ENCODE results near the gene C6. TPM values are rescaled to one million over a fixed set of nuclear protein-coding genes. Genes with fewer than 3 reads are reported as not detected.
"Not testable (repeated sequence)": the region's sequence is repeated elsewhere in the genome, so short reads cannot be mapped to it uniquely, and the experiment has no call there.

Gene C6
- total RNA-seq, 2 donors from 2014 or later, result 40.7 to 50.8 TPM

DNA sequence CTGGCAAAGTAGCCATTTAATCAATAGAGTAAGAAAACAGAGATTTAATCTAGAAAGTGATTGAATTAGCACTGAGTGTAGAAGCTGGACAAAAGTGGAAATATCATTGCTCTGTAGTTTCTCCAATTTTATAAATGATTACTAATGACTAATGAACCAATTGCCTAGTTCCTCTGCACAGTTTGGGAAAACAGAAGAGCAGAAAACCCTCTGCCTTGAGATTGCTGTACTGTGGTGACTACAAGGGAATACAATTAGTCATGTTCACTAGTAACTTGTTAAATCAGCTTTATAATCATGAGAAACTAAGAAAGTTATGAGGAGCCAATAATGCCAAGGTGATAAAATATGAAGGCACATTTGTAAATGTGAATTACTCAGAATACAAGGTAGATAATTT, 21.1 kb upstream of the C6 start:
- ATAC-seq (no peak), DNase-seq (no peak)
- Histone ChIP-seq H3K9me3 (no peaks in the 10 kb centered on the region), H3K36me3 (replicated peaks in 1 of 2; ENCODE audit: insufficient read depth in 1 of 2, low read depth in 2 of 2) (no peaks in the 10 kb centered on the region), H3K4me1 (no peaks in the 10 kb centered on the region), H3K4me3 (no peak overlapping the region), H3K27ac (no peak overlapping the region), H3K27me3 (no peaks in the 10 kb centered on the region)
- intact Hi-C loops (cut with DNase I), result no loop called here
- no peak for TF ChIP-seq POLR2A (IDR thresholded peaks at IDR 0.05)
- TF ChIP-seq CTCF (IDR thresholded peaks at IDR 0.05), result no peak

- intact Hi-C loops (cut with DNase I), result no loop called here
- Histone ChIP-seq H3K27ac (no peak overlapping the region), H3K36me3 (replicated peaks in 1 of 2; ENCODE audit: insufficient read depth in 1 of 2, low read depth in 2 of 2) (no peaks in the 10 kb centered on the region), H3K27me3 (no peaks in the 10 kb centered on the region), H3K4me1 (no peaks in the 10 kb centered on the region), H3K4me3 (no peak overlapping the region), H3K9me3 (no peaks in the 10 kb centered on the region)
- DNase-seq, result no peak
- TF ChIP-seq CTCF (IDR thresholded peaks at IDR 0.05) (no peak), POLR2A (IDR thresholded peaks at IDR 0.05) (no peak)
- ATAC-seq, result no peak
Observed at GRCh38 chr5:41232797-41233196, 19.5 kb upstream of the C6 start.

GRCh38 chr5:41230276-41230675, 16.9 kb upstream of the C6 start:
- intact Hi-C loops (cut with DNase I); H3K9me3 ChIP-seq: not testable (repeated sequence)
- WGBS, 2 donors, result 25 to 34% methylated on average over 1 of the region's 1 CpG

GRCh38 chr5:41223962-41224361, 10.6 kb upstream of the C6 start:
- H3K27me3 ChIP-seq, result no peaks in the 10 kb centered on the region
- no peaks in the 10 kb centered on the region for H3K36me3 ChIP-seq (replicated peaks in 1 of 2; ENCODE audit: insufficient read depth in 1 of 2, low read depth in 2 of 2)
- H3K4me1 ChIP-seq, result peaks cover 5% of the 10 kb centered on the region
- H3K27ac ChIP-seq, result no peak overlapping the region
- H3K9me3 ChIP-seq, result no peaks in the 10 kb centered on the region
- 89% methylated on average over 2 of the region's 2 CpGs for WGBS, 2 donors
- TF ChIP-seq POLR2A (IDR thresholded peaks at IDR 0.05) (no peak), CTCF (IDR thresholded peaks at IDR 0.05) (no peak)
- no peak overlapping the region for H3K4me3 ChIP-seq
- intact Hi-C loops (cut with DNase I), result no loop called here
- no peak for ATAC-seq
- no peak for DNase-seq

More at GRCh38 chr5:41230276-41230675, 16.9 kb upstream of the C6 start:
- not testable (repeated sequence) for DNase-seq; ATAC-seq; H3K4me3 ChIP-seq; H3K4me1 ChIP-seq; H3K27me3 ChIP-seq; H3K27ac ChIP-seq; H3K36me3 ChIP-seq (replicated peaks in 1 of 2; ENCODE audit: insufficient read depth in 1 of 2, low read depth in 2 of 2)

DNA sequence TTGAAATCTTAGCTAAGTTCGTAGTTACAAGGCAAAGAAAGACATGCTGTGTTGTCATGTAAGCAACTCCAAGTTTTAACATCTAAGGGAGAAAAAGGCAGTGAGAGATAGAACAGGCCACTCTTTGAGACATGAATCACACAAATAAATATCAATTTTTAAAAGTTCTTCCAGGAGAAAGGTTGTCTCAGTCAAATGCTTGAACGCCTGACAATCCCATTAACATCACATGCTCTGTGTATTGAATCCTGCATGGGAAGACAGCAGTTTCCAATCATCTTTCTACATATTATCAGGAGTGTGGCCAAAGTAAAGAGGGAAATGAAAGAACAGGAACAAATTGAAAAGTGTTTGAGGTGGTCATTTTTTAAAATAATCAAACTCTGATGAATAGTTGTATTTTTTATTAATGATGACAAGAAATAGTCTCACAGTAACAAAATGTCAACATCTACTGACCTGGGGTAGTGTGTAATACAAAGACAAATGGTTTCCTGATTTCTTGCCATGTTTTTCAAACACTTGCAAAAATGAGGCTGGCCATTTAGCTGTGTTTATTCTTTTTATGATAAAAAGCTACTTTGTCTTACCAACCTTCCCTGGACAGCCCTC, 6.4 kb upstream of the C6 start:
- DNase-seq (no peak), ATAC-seq (peak; percentile 63)
- Histone ChIP-seq H3K9me3 (no peaks in the 10 kb centered on the region), H3K4me1 (peaks cover 11% of the 10 kb centered on the region), H3K36me3 (replicated peaks in 1 of 2; ENCODE audit: insufficient read depth in 1 of 2, low read depth in 2 of 2) (no peaks in the 10 kb centered on the region), H3K4me3 (no peak overlapping the region), H3K27ac (peak overlapping the region in 3 of 4 donors; percentile 20 to 61 (median 43)), H3K27me3 (no peaks in the 10 kb centered on the region)
- 50 to 60% methylated on average over 2 of the region's 2 CpGs for WGBS, 2 donors
- TF ChIP-seq CTCF (IDR thresholded peaks at IDR 0.05) (no peak), POLR2A (IDR thresholded peaks at IDR 0.05) (no peak)
- intact Hi-C loops (cut with DNase I), result no loop called here

Data from body of pancreas (tissue), 4 donors.